Kidney (tissue), 14 donors: ENCODE results near the gene ZNF516. TPM values are rescaled to one million over a fixed set of nuclear protein-coding genes. Genes with fewer than 3 reads are reported as not detected.

Experiments
- DNase-seq, 5 donors: peaks; one replicate each; pipeline ENCODE4 v3.0.0-alpha.2; 2013 to 2020
- FAIRE-seq: peaks from 2 replicates; lab custom pipeline; 2012; peaks lifted over from hg19 to GRCh38; lab: Jason Lieb, UNC
- H3K27ac ChIP-seq, 2 donors: one replicate each; pipeline ENCODE4 v1.7.0; 2013; ENCODE audit warnings: low read depth in 2 of 2, low read length in 2 of 2, inconsistent platforms in 1 of 2
- H3K27me3 ChIP-seq: one replicate; pipeline ENCODE4 v1.7.1; 2013; ENCODE audit warnings: low read length, inconsistent platforms; ENCODE audit not compliant: control insufficient read depth, insufficient read depth
- H3K36me3 ChIP-seq, 3 donors: one replicate each; pipeline versions ENCODE4 v1.7.0 to v1.7.1; 2013; ENCODE audit warnings: low read length in 3 of 3, control low read depth in 1 of 3, inconsistent platforms in 1 of 3; ENCODE audit not compliant: insufficient read depth in 3 of 3, control insufficient read depth in 2 of 3
- H3K4me1 ChIP-seq, 3 donors: one replicate each; pipeline versions ENCODE4 v1.7.0 to v1.7.1; 2013; ENCODE audit warnings: low read length in 3 of 3, inconsistent platforms in 1 of 3, low read depth in 1 of 3; ENCODE audit not compliant: control insufficient read depth in 2 of 3, insufficient read depth in 2 of 3
- H3K4me3 ChIP-seq, 3 donors: one replicate each; pipeline versions ENCODE4 v1.7.0 to v1.8.1; 2013; ENCODE audit warnings: low read length in 3 of 3, control low read depth in 1 of 3, inconsistent platforms in 1 of 3
- H3K9ac ChIP-seq, 3 donors: one replicate each; pipeline versions ENCODE4 v1.7.0 to v1.7.1; 2013; ENCODE audit warnings: low read length in 3 of 3, control low read depth in 1 of 3, inconsistent platforms in 1 of 3
- H3K9me3 ChIP-seq, 3 donors: one replicate each; pipeline versions ENCODE4 v1.7.0 to v1.7.1; 2013; ENCODE audit warnings: low read length in 3 of 3, control low read depth in 1 of 3, inconsistent platforms in 1 of 3; ENCODE audit not compliant: control insufficient read depth in 2 of 3, insufficient read depth in 1 of 3
- intact Hi-C: fragments of 100-400 bp; cut with DNase I; formaldehyde crosslinking; loops from one replicate; pipeline ENCODE4 v1.11.1; 2022
- polyA plus RNA-seq: library from polyadenylated mRNA; stranded (reverse); fragments of 350-450 nt; fragmentation: Illumina TruSeq; extraction: RNeasy Lipid Tissue Mini Kit (QIAGEN cat#74804); gene quantifications from one replicate; pipeline ENCODE4 v1.2.3, GENCODE V29; 2014; ENCODE audit warnings: low read depth, low replicate concordance; ENCODE audit not compliant: insufficient read depth
- total RNA-seq: library from RNA; stranded (reverse); fragmentation: NEBNext Ultra II Directional; extraction: Animal tissue kit (Norgen Biotek cat#: 25700); gene quantifications from one replicate; pipeline ENCODE4 v1.2.1, GENCODE V29; 2021
- TF ChIP-seq, protein P1 (sequence below): IDR thresholded peaks from 3 replicates; pipeline ENCODE4 v1.5.1; 2012; ENCODE audit warnings: mild to moderate bottlenecking, moderate library complexity, borderline replicate concordance; ENCODE audit not compliant: insufficient read depth; ENCODE audit errors: extremely low read depth
- donor health status: control.
- donor health status: control.
- donor health status: control.
- donor health status: control.
- donor health status: control.
- donor health status: DM: yes; HTN: yes; CAD: no.
- donor health status: Normal renal cell carcinoma (clear cell type).

ZNF516 gene
- total and polyA plus RNA-seq, 2 donors from 2014 or later, result 6.7 to 28.7 TPM

DNA sequence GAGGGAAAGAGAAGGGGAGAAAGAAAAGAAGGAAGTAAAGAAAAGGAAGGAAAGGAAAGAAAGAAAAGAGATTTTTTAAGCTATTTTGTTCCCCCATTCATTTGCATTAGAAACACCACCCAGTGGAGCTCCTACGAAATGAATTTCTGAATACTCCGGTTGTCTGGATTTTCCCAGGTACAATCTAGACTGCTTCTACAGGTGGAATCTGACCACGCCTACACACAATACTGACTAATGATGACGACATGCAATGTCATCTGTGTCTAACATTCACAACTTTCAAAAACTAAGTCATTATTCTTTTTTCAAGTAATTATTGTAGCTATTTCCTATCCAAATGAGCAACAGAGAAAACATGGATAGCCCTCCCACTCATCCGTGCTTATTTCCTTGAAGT is 121.7 kb downstream of the ZNF516 start:
- no peaks in the 10 kb centered on the region for H3K9me3 ChIP-seq
- no peak overlapping the region for H3K27ac ChIP-seq
- intact Hi-C loops, result no loop called here
- H3K4me3 ChIP-seq, result no peak overlapping the region
- H3K27me3 ChIP-seq, result no peaks in the 10 kb centered on the region
- no peak for FAIRE-seq
- DNase-seq, result no peak
- no peaks in the 10 kb centered on the region for H3K4me1 ChIP-seq
- TF ChIP-seq, protein P1, sequence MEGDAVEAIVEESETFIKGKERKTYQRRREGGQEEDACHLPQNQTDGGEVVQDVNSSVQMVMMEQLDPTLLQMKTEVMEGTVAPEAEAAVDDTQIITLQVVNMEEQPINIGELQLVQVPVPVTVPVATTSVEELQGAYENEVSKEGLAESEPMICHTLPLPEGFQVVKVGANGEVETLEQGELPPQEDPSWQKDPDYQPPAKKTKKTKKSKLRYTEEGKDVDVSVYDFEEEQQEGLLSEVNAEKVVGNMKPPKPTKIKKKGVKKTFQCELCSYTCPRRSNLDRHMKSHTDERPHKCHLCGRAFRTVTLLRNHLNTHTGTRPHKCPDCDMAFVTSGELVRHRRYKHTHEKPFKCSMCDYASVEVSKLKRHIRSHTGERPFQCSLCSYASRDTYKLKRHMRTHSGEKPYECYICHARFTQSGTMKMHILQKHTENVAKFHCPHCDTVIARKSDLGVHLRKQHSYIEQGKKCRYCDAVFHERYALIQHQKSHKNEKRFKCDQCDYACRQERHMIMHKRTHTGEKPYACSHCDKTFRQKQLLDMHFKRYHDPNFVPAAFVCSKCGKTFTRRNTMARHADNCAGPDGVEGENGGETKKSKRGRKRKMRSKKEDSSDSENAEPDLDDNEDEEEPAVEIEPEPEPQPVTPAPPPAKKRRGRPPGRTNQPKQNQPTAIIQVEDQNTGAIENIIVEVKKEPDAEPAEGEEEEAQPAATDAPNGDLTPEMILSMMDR, result no peak
- no peak overlapping the region for H3K9ac ChIP-seq
- H3K36me3 ChIP-seq, result peaks cover 4 to 11% (median 7%) of the 10 kb centered on the region in 3 donors

DNA sequence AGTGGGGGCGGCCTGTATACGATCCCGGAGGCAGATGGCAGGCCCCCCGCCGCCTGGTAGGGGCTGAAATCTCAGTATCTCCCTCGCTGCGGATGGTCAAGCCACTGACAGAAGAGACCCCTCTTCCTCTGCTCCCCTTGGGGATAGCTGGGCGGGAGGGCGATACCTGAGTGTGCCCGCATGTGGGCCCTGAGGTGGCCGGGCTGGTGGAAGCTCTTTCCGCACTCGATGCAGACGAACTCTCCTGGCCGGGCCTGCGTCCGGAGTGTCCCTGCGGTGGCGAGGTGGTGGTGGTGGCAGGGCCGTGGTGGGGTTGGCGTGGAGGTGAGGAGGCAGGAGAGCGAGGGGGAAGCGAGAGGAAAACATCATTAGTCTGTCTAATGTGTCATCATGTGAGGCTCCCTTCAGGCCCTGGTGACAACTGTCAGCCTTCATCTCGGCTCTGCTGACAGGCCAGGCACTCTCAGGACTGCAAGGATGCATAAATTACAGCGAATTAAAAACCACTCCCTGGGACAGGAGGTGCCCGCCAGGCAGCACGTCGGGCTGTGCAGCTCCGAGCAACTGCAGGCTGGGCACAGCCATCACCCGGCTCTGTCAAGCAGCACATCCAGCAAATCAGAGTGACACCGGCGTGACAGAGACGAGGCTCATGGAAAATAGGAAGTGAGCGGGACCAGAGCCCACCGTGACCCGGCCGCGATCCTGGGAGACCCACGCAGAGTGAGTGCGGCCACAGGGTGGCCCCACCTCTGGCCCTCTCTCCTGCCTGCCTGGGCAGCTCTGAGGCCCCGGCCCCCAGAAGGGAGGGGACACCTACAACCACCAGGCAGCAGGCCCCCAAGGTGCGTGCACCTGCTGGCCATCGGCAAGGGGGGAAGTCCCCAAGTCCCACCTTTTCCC is 123.5 kb downstream of the ZNF516 start:
- FAIRE-seq (no peak), DNase-seq (peak in 2 of 5 donors; percentile 45 to 48)
- Histone ChIP-seq H3K27me3 (no peaks in the 10 kb centered on the region), H3K9ac (no peak overlapping the region), H3K36me3 (peaks cover 3 to 11% (median 7%) of the 10 kb centered on the region in 3 donors), H3K4me3 (no peak overlapping the region), H3K9me3 (no peaks in the 10 kb centered on the region), H3K27ac (no peak overlapping the region), H3K4me1 (no peaks in the 10 kb centered on the region)
- intact Hi-C loops, result no loop called here
- TF ChIP-seq, protein P1, result no peak

DNA sequence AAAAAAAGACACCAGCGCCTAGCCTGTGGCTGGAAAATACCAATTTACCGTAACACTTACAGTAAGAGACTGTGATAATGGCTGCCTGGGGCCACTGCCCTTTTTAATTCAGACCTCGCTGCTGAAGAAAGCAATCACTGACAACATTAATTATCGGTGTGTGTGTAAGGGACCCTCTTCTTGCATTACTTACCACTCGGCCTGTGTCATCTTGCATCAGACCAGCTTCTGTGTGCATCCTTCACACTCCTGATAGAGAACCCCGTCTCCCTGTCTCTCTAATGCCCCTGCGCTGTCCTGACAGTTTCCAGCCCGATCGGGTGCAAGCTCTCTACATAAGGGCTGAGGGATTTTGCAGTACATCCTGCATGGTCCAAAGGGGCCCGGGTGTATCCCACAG is 124.4 kb downstream of the ZNF516 start:
- TF ChIP-seq, protein P1, result no peak
- FAIRE-seq (no peak), DNase-seq (no peak)
- Histone ChIP-seq H3K4me3 (no peak overlapping the region), H3K9me3 (no peaks in the 10 kb centered on the region), H3K9ac (no peak overlapping the region), H3K27me3 (no peaks in the 10 kb centered on the region), H3K4me1 (no peaks in the 10 kb centered on the region), H3K36me3 (peaks cover 3 to 11% (median 7%) of the 10 kb centered on the region in 3 donors), H3K27ac (no peak overlapping the region)
- intact Hi-C loops, result no loop called here
